Nucleus accumbens (tissue), 56 donors: ENCODE results near the gene MAP3K10.

Experiments
- DNase-seq, 56 donors: peaks; one replicate each; lab custom pipeline; 2025; lab: John Stamatoyannopoulos, UW

The MAP3K10 gene

GRCh38 chr19:40245506-40246128 is 54.4 kb downstream of the MAP3K10 start:
- no peak for DNase-seq

GRCh38 chr19:40246292-40247073 is 55.3 kb downstream of the MAP3K10 start:
- DNase-seq, result no peak

- no peak for DNase-seq
Measured at GRCh38 chr19:40247178-40247577, 56.0 kb downstream of the MAP3K10 start.

GRCh38 chr19:40247735-40248262 is 56.6 kb downstream of the MAP3K10 start:
- DNase-seq, result peak in 3 of 56 donors; percentile 19 to 23 (median 21)

- DNase-seq, result no peak
Measured at GRCh38 chr19:40249201-40249600, 58.0 kb downstream of the MAP3K10 start.

- no peak for DNase-seq
Measured at GRCh38 chr19:40249781-40250180, 58.6 kb downstream of the MAP3K10 start.

- no peak for DNase-seq
Measured at GRCh38 chr19:40251244-40251643, 60.0 kb downstream of the MAP3K10 start.

GRCh38 chr19:40251991-40252390 is 60.8 kb downstream of the MAP3K10 start:
- DNase-seq, result no peak

GRCh38 chr19:40252395-40252794 is 61.2 kb downstream of the MAP3K10 start:
- DNase-seq, result no peak

- DNase-seq, result no peak
Measured at GRCh38 chr19:40253611-40254092, 62.4 kb downstream of the MAP3K10 start.

- no peak for DNase-seq
Measured at GRCh38 chr19:40254714-40255418, 63.6 kb downstream of the MAP3K10 start.

GRCh38 chr19:40255619-40256166 is 64.5 kb downstream of the MAP3K10 start:
- no peak for DNase-seq

GRCh38 chr19:40256512-40256911 is 65.3 kb downstream of the MAP3K10 start:
- DNase-seq, result no peak

GRCh38 chr19:40257096-40257517 is 65.9 kb downstream of the MAP3K10 start:
- DNase-seq, result no peak

- DNase-seq, result no peak
Measured at GRCh38 chr19:40261631-40262030, 70.4 kb downstream of the MAP3K10 start.

- no peak for DNase-seq
Measured at GRCh38 chr19:40262422-40262821, 71.2 kb downstream of the MAP3K10 start.

- DNase-seq, result no peak
Measured at GRCh38 chr19:40263440-40264313, 72.5 kb downstream of the MAP3K10 start.

- DNase-seq, result no peak
Measured at GRCh38 chr19:40264314-40265054, 73.3 kb downstream of the MAP3K10 start.
